Kidney epithelial cell (primary cell): ENCODE measurements around the gene KAT8. TPM values are rescaled to one million over a fixed set of nuclear protein-coding genes. Genes with fewer than 3 reads are reported as not detected.
A peak's percentile ranks its signal among the peaks of the same experiment; 100 is the strongest.
"Not testable (repeated sequence)": the region's sequence is repeated elsewhere in the genome, so short reads cannot be mapped to it uniquely, and the experiment has no call there.

Source experiments
- DNase-seq: peaks from one replicate; pipeline ENCODE4 v3.0.0-alpha.2; 2010; ENCODE audit warnings: low read depth
- H3K27me3 ChIP-seq: 2 replicates; pipeline ENCODE4 v1.6.0; 2011; ENCODE audit warnings: low read length; ENCODE audit not compliant: control insufficient read depth, insufficient read depth
- H3K36me3 ChIP-seq: 2 replicates; pipeline ENCODE4 v1.5.1; 2011; ENCODE audit warnings: low read length; ENCODE audit not compliant: control insufficient read depth, insufficient read depth
- H3K4me3 ChIP-seq: 2 replicates; pipeline ENCODE4 v1.5.1; 2011; ENCODE audit warnings: low read depth, mild to moderate bottlenecking, control low read depth, low read length
- total RNA-seq: library from RNA; depleted of rRNA; stranded (reverse); fragments of >200 nt; gene quantifications from 2 replicates; pipeline ENCODE4 v1.2.3, GENCODE V29; 2015
- TF ChIP-seq, protein P1 (sequence below): IDR thresholded peaks from 2 replicates; pipeline ENCODE4 v1.5.1; 2011; ENCODE audit warnings: mild to moderate bottlenecking, moderate library complexity, low read length, control low read depth, inconsistent platforms; ENCODE audit not compliant: insufficient read depth, poor library complexity, severe bottlenecking

The KAT8 gene
- total RNA-seq, 1 donor from 2014 or later, result 48.7 TPM

GRCh38 chr16:31092330-31092729, 25.1 kb upstream of the KAT8 start:
- Histone ChIP-seq H3K4me3 (no peak overlapping the region), H3K36me3 (no peaks in the 10 kb centered on the region), H3K27me3 (no peaks in the 10 kb centered on the region)
- DNase-seq, result no peak
- TF ChIP-seq, protein P1, sequence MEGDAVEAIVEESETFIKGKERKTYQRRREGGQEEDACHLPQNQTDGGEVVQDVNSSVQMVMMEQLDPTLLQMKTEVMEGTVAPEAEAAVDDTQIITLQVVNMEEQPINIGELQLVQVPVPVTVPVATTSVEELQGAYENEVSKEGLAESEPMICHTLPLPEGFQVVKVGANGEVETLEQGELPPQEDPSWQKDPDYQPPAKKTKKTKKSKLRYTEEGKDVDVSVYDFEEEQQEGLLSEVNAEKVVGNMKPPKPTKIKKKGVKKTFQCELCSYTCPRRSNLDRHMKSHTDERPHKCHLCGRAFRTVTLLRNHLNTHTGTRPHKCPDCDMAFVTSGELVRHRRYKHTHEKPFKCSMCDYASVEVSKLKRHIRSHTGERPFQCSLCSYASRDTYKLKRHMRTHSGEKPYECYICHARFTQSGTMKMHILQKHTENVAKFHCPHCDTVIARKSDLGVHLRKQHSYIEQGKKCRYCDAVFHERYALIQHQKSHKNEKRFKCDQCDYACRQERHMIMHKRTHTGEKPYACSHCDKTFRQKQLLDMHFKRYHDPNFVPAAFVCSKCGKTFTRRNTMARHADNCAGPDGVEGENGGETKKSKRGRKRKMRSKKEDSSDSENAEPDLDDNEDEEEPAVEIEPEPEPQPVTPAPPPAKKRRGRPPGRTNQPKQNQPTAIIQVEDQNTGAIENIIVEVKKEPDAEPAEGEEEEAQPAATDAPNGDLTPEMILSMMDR, result no peak

GRCh38 chr16:31093132-31093703, 24.2 kb upstream of the KAT8 start:
- Histone ChIP-seq H3K4me3 (peak overlapping the region; percentile 92), H3K27me3 (no peaks in the 10 kb centered on the region), H3K36me3 (no peaks in the 10 kb centered on the region)
- no peak for DNase-seq
- TF ChIP-seq, protein P1, result no peak

- TF ChIP-seq, protein P1, result no peak
- DNase-seq, result no peak
- Histone ChIP-seq H3K27me3 (no peaks in the 10 kb centered on the region), H3K4me3 (peak overlapping the region; percentile 92), H3K36me3 (no peaks in the 10 kb centered on the region)
These were observed 23.4 kb upstream of the KAT8 start for GRCh38 chr16:31094088-31094423.

GRCh38 chr16:31094424-31095120, 22.9 kb upstream of the KAT8 start, which contains the start of gene VKORC1:
TSS of gene VKORC1 (minus strand) at chr16:31094797. CDS start at chr16:31094729, 68 bp downstream.
- H3K4me3 ChIP-seq, result peak within 1 kb of the TSS; percentile 92
- H3K36me3 ChIP-seq, result no peaks in the 10 kb centered on the region
- peak; percentile 90 for DNase-seq
- TF ChIP-seq, protein P1, result no peak
- H3K27me3 ChIP-seq, result no peaks in the 10 kb centered on the region

- no peaks in the 10 kb centered on the region for H3K27me3 ChIP-seq
- DNase-seq, result no peak
- no peak overlapping the region for H3K4me3 ChIP-seq
- H3K36me3 ChIP-seq, result no peaks in the 10 kb centered on the region
- TF ChIP-seq, protein P1, result no peak
These were observed 17.4 kb upstream of the KAT8 start for GRCh38 chr16:31099860-31100638.

DNA sequence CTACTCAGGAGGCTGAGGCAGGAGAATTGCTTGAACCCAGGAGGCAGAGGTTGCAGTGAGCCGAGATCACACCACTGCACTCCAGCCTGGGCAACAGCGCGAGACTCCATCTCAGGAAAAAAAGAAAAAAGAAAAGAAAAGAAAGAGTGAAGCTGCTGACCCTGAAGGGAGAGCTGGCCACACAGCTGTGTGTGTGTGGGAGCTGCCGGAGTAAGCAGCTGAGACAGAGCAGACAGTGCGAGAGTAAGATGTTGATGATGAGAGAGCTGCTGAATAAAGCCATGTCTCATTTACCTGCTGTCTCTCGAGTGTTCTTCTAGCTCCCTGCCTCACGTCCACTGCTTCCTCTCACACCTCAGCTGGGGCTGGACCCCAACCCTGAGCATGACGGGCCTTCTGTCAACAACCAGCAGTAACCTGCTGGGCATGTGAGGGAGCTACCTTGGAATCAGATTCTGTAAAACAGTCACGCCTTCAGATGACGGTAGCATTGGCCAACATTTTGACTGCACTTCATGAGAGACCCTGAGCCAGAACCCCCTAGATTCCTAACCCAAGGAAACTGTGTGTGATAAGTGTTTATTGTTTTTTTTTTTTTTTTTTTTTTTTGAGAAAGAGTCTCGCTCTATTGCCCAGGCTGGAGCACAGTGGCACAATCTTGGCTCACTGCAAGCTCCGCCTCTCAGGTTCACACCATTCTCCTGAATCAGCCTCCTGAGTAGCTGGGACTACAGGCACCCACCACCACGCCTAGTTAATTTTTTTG, 16.4 kb upstream of the KAT8 start:
- not testable (repeated sequence) for H3K4me3 ChIP-seq, H3K36me3 ChIP-seq, H3K27me3 ChIP-seq, DNase-seq
